Activated naive CD4-positive, alpha-beta T cell treated with anti-CD3 and anti-CD28 coated beads, Interleukin-2, amount 50 U/mL, for 72 hours (primary cell): ENCODE measurements around the gene RPS19. TPM values are rescaled to one million over a fixed set of nuclear protein-coding genes. Genes with fewer than 3 reads are reported as not detected.
"Not testable (repeated sequence)": the region's sequence is repeated elsewhere in the genome, so short reads cannot be mapped to it uniquely, and the experiment has no call there.

ENCODE experiments used
- ATAC-seq, 2 donors: fragments of 150-1000 bp; cut with Tn5 transposase; 2 replicates each; pipeline ENCODE4 v1.10.0; 2021; ENCODE audit warnings: mild to moderate bottlenecking in 2 of 2, moderate library complexity in 2 of 2
- DNase-seq, 2 donors: peaks; one replicate each; pipeline ENCODE4 v3.0.0; 2021 to 2022; ENCODE audit warnings: low spot score in 2 of 2
- H3K27ac Mint-ChIP-seq, 2 donors: one replicate each; pipeline ENCODE4 v1.8.0; 2022; ENCODE audit warnings: mild to moderate bottlenecking in 2 of 2, mixed read lengths in 2 of 2
- H3K36me3 Mint-ChIP-seq, 2 donors: one replicate each; pipeline ENCODE4 v1.8.0; 2022; ENCODE audit warnings: mixed read lengths in 2 of 2
- H3K9me3 Mint-ChIP-seq, 2 donors: one replicate each; pipeline ENCODE4 v1.8.0; 2022; ENCODE audit warnings: mixed read lengths in 2 of 2
- total RNA-seq, 2 donors: library from RNA; stranded (reverse); gene quantifications; one replicate each; pipeline ENCODE4 v1.2.3, GENCODE V29; 2022

The RPS19 gene
- total RNA-seq, 2 donors from 2014 or later = 3,521 to 4,779 TPM

DNA sequence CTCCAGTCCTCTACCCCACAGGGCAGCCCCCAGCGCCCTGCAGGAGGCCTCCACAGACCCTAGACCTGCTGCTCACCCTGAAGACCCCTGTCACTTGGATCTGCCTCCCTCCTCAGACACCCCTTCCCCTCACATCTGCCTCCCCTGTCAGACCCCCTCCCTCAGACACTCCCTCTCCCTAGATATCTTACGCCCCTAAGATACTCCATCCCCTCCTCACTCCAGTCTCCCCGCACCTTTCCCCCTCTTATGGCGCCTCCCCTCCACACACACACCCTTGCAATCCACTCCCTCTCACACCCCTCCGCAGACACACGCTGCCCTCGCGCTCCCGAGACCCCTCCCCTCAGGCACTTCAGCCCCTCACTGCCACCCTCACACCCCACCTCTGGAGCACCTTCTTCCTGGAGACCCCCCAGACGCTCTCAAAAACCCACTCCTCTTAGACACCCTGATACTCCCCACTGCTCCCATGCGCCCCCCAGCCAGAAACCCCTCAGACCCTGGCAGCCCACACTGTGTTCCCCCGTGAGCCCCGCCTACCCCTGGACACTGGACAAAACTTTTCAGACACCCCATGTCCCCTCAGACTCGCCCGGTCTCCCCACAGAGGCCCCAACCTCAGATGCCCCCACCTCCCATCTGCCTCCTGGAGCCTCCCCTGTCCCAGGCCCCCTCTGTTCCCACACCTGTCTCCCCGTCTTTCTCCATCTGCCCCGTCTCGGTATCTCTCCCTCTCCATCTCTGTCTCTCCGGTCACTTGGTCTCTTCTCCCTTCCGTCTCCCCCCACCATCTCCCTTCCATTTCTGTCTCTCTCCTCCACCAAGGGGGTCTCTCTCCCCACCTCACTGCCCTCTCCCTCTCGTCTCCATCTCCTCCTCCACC lies 53.7 kb downstream of the RPS19 start:
- no peaks in the 10 kb centered on the region for H3K36me3 Mint-ChIP-seq
- no peaks in the 10 kb centered on the region for H3K9me3 Mint-ChIP-seq
- DNase-seq = no peak
- H3K27ac Mint-ChIP-seq = peak overlapping the region in 1 of 2 donors; percentile 1
- peak; percentile 4 to 38 for ATAC-seq

- ATAC-seq, H3K36me3 Mint-ChIP-seq, DNase-seq, H3K9me3 Mint-ChIP-seq, H3K27ac Mint-ChIP-seq: not testable (repeated sequence)
Observed at GRCh38 chr19:41914424-41914834, 54.4 kb downstream of the RPS19 start.

DNA sequence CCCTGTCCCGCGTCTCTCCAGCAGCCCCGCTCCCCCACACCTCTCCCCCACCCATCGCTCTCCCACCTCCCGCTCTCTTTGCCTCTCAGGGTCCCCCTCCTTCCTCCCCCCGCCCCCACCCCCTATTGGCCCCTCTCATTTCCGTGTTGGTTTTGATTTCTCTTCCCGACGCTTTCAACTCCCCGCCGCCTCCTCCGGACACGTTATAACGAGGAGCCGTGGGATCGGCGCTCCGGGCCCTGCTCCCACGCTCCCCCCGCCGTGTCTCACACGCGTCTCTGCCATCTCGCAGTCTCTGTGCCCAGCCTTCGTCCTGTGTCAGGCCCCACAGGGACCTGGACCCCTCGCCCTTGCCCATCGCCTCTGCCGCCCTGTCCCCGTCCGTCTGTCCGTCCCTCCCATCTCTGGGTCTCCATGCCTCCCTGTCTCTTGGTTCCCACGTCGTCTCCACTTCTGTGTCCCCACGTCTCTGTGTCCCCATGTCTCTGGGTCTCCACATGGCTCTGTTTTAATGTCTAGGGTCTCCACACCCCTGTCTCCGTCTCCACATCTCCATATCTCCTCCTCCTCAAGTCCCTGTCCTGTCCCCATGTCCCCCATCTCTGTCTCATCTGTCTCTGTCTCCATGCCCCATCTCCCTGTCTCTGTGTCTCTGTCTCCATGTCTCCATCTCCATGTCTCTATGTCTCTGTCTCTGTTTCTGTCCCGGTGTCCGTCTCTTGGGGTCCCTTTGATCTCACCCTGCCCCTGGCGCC lies 55.1 kb downstream of the RPS19 start:
- no peaks in the 10 kb centered on the region for H3K9me3 Mint-ChIP-seq
- H3K36me3 Mint-ChIP-seq = no peaks in the 10 kb centered on the region
- no peak overlapping the region for H3K27ac Mint-ChIP-seq
- DNase-seq = no peak
- ATAC-seq = no peak

- H3K9me3 Mint-ChIP-seq = no peaks in the 10 kb centered on the region
- no peaks in the 10 kb centered on the region for H3K36me3 Mint-ChIP-seq
- H3K27ac Mint-ChIP-seq = no peak overlapping the region
- DNase-seq = no peak
- peak in 1 of 2 donors; percentile 13 for ATAC-seq
Observed at GRCh38 chr19:41915776-41916414, 55.8 kb downstream of the RPS19 start.

DNA sequence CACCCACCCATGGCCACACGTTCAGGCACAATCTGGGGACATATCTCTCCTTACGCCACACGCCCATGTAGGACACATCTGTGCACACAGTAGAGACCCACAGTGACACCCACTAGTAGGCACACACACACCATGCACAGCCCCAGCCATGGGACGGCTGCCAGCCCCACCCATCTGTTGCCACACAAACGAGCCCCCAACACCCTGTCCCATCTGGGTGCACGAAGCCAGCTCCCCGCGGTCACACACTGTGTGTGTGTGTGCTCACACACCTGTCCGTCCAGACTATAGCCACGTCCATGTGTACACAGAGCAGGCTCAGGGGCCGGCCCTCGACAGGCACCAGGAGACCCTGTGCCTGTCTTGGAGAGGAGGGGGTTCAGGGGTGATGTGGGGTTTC lies 57.6 kb downstream of the RPS19 start:
- Mint-ChIP-seq H3K9me3 (no peaks in the 10 kb centered on the region), H3K27ac (no peak overlapping the region), H3K36me3 (no peaks in the 10 kb centered on the region)
- DNase-seq (no peak), ATAC-seq (no peak)

GRCh38 chr19:41918095-41918494 lies 58.0 kb downstream of the RPS19 start:
- DNase-seq (no peak), ATAC-seq (no peak)
- H3K36me3 Mint-ChIP-seq = no peaks in the 10 kb centered on the region
- no peak overlapping the region for H3K27ac Mint-ChIP-seq
- H3K9me3 Mint-ChIP-seq = no peaks in the 10 kb centered on the region

GRCh38 chr19:41918653-41919244 lies 58.7 kb downstream of the RPS19 start:
- Mint-ChIP-seq H3K27ac (no peak overlapping the region), H3K9me3 (no peaks in the 10 kb centered on the region), H3K36me3 (no peaks in the 10 kb centered on the region)
- ATAC-seq (peak in 1 of 2 donors; percentile 24), DNase-seq (no peak)

- Mint-ChIP-seq H3K9me3 (no peaks in the 10 kb centered on the region), H3K27ac (no peak overlapping the region), H3K36me3 (no peaks in the 10 kb centered on the region)
- DNase-seq = no peak
- peak in 1 of 2 donors; percentile 20 for ATAC-seq
Observed at GRCh38 chr19:41919948-41920712, 60.1 kb downstream of the RPS19 start.

DNA sequence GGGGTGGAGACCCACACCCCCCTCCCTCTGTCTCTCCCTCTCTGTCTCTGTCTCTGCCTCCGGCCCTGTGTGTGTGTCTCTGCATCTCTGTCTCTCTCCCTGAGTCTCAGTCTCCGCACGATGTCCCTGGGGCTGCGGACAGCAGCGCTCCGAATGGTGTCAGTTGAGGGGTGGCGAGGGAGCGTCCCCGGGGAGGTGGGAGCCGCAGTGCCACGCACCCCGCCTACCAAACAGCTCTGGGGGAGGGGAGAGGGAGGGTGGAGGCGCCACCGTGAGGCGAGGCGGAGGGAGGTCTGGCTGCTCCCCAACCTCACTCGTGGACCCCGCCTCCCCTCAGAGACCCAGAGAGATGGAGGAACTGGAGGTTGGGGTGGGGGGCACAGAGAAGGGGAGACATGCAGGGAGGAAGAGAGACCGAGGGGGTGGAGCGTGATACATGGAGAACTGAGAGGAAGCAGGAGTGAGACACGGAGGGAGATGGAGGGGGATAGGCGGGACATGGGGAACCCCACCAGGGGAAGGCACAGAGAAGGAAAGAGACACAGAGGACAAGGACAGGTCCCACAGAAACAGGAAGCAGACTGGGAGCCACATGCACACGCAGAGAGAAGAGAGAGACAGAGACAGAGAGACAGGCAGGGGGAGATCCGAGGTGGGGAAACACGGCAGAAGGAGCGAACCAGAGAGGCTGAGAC lies 61.0 kb downstream of the RPS19 start:
- no peak for ATAC-seq

GRCh38 chr19:41921577-41922576 lies 61.8 kb downstream of the RPS19 start:
- H3K9me3 Mint-ChIP-seq = no peaks in the 10 kb centered on the region
- H3K36me3 Mint-ChIP-seq = no peaks in the 10 kb centered on the region
- peak overlapping the region in 1 of 2 donors; percentile 65 for H3K27ac Mint-ChIP-seq
- ATAC-seq (no peak), DNase-seq (no peak)

More for the DNA sequence above, 61.0 kb downstream of the RPS19 start:
- no peak overlapping the region for H3K27ac Mint-ChIP-seq
- DNase-seq = no peak
- no peaks in the 10 kb centered on the region for H3K9me3 Mint-ChIP-seq
- H3K36me3 Mint-ChIP-seq = no peaks in the 10 kb centered on the region

Other genes with a start within 250 kb of the RPS19 start
- gene CEACAM4, start 233.2 kb upstream of the RPS19 start, total RNA-seq = not detected
- gene CEACAM7, start 172.0 kb upstream of the RPS19 start, total RNA-seq = not detected
- not detected for gene CEACAM5, start 151.6 kb upstream of the RPS19 start, total RNA-seq
- not detected for gene CEACAM6, start 104.7 kb upstream of the RPS19 start, total RNA-seq
- not detected for gene CEACAM3, start 63.7 kb upstream of the RPS19 start, total RNA-seq
- not detected for gene LYPD4, start 15.6 kb upstream of the RPS19 start, total RNA-seq
- gene DMRTC2, start 15.2 kb upstream of the RPS19 start, total RNA-seq = not detected
- 1 to 10 TPM; 3.3 to 7.0 TPM for gene CD79A, start 17.0 kb downstream of the RPS19 start, total RNA-seq
- gene ARHGEF1, start 22.9 kb downstream of the RPS19 start, total RNA-seq = 100 to 1,000 TPM; 361 to 383 TPM
- gene ERFL, start 68.2 kb downstream of the RPS19 start, total RNA-seq = 1 to 10 TPM; 1.7 to 2.9 TPM
- 10 to 100 TPM; 39.8 to 46.0 TPM for gene RABAC1, start 99.1 kb downstream of the RPS19 start, total RNA-seq
- gene ATP1A3, start 134.0 kb downstream of the RPS19 start, total RNA-seq = 1 to 10 TPM; 2.0 to 4.0 TPM
- 1 to 10 TPM; 3.5 to 4.0 TPM for gene GRIK5, start 210.0 kb downstream of the RPS19 start, total RNA-seq
- gene ZNF574, start 215.9 kb downstream of the RPS19 start, total RNA-seq = 10 to 100 TPM; 12.5 to 13.9 TPM